A549 (cell line): Measurements from ENCODE around the gene TMEM255B. TPM values are rescaled to one million over a fixed set of nuclear protein-coding genes. Genes with fewer than 3 reads are reported as not detected.

Experiments used
- ATAC-seq, 2 experiments: fragments of 200-7000 bp in 1 of 2; fragments of >200 bp in 1 of 2; cut with Nextera tagmentation in 1 of 2; cut with Tn5 transposase in 1 of 2; 3 replicates each; pipeline versions ENCODE4 v1.8.0 to v1.9.1; 2018 to 2020; ENCODE audit warnings: mild to moderate bottlenecking in 1 of 2, moderate library complexity in 1 of 2
- CTCF ChIA-PET: fragments of 300-600 bp; sonication (Branson Sonifier 250); formaldehyde crosslinking; extraction: SDS; loops from one replicate; lab custom pipeline; 2021; ENCODE audit warnings: antibody characterized with exemption, inconsistent platforms; lab: Yijun Ruan, JAX
- POLR2A ChIA-PET: fragments of 350-600 bp; formaldehyde crosslinking; extraction: SDS; loops from one replicate; lab custom pipeline; 2021; ENCODE audit warnings: antibody characterized with exemption, inconsistent platforms; lab: Yijun Ruan, JAX
- DNase-seq, 2 experiments: peaks; one replicate each; pipeline versions ENCODE4 v3.0.0 to v3.0.0-alpha.2; 2011 to 2016; ENCODE audit warnings: low read depth in 1 of 2, low spot score in 1 of 2
- FAIRE-seq: peaks from 2 replicates; lab custom pipeline; 2011; peaks lifted over from hg19 to GRCh38; lab: Jason Lieb, UNC
- H3K27ac ChIP-seq, 2 experiments: fragments of >200 bp; sonication (Bioruptor Twin); formaldehyde crosslinking; 3 replicates each; pipeline ENCODE4 v1.5.1; 2016 to 2017
- H3K4me1 ChIP-seq: fragments of >200 bp; sonication (Bioruptor Twin); formaldehyde crosslinking; 3 replicates; pipeline ENCODE4 v1.6.1; 2016
- H3K4me2 ChIP-seq: fragments of >200 bp; sonication (Bioruptor Twin); formaldehyde crosslinking; 3 replicates; pipeline ENCODE4 v1.6.1; 2016
- H3K4me3 ChIP-seq: fragments of >200 bp; sonication (Bioruptor Twin); formaldehyde crosslinking; 3 replicates; pipeline ENCODE4 v1.5.1; 2016
- H3K9me3 ChIP-seq: fragments of >200 bp; sonication (Bioruptor Twin); formaldehyde crosslinking; 3 replicates; pipeline ENCODE4 v1.6.1; 2016
- ATOH8 ChIP-seq: fragments of 250-450 bp; sonication (Bioruptor Pico); IDR thresholded peaks from 2 replicates; pipeline ENCODE4 v1.5.0; 2020; ENCODE audit warnings: low read depth, mild to moderate bottlenecking, moderate library complexity
- BHLHE40 ChIP-seq: IDR thresholded peaks from 2 replicates; pipeline ENCODE4 v1.6.1; 2012; ENCODE audit warnings: low read depth, low read length, inconsistent platforms
- CEBPB ChIP-seq, 2 experiments: fragments of >200 bp in 1 of 2; sonication (Bioruptor Twin) in 1 of 2; formaldehyde crosslinking in 1 of 2; IDR thresholded peaks; 2 replicates each; pipeline ENCODE4 v1.6.1; 2012 to 2016
- CHD2 ChIP-seq: fragments of 150-350 bp; IDR thresholded peaks from 2 replicates; pipeline ENCODE4 v1.6.1; 2014; ENCODE audit warnings: low read length; ENCODE audit not compliant: partially characterized antibody
- EP300 ChIP-seq, 2 experiments: fragments of >200 bp; sonication (Bioruptor Twin); formaldehyde crosslinking; IDR thresholded peaks; 2 replicates in 1 of 2; 3 replicates in 1 of 2; pipeline ENCODE4 v1.6.1; 2016 to 2017
- ESRRA ChIP-seq: fragments of 150-350 bp; IDR thresholded peaks from 2 replicates; pipeline ENCODE4 v1.6.1; 2014; ENCODE audit warnings: mild to moderate bottlenecking, low read length, borderline replicate concordance
- FOSB ChIP-seq: fragments of 250-450 bp; sonication (Bioruptor Pico); IDR thresholded peaks from 2 replicates; pipeline ENCODE4 v1.5.0; 2020; ENCODE audit warnings: mild to moderate bottlenecking, moderate library complexity
- FOSL2 ChIP-seq, 2 experiments: fragments of 450-650 bp in 1 of 2; fragments of >200 bp in 1 of 2; sonication (Bioruptor Twin) in 1 of 2; formaldehyde crosslinking; IDR thresholded peaks; 2 replicates each; pipeline versions ENCODE4 v1.5.0 to v1.6.1; 2016 to 2020; ENCODE audit warnings: mild to moderate bottlenecking in 1 of 2, moderate library complexity in 1 of 2
- HDAC2 ChIP-seq: fragments of 200-600 bp; sonication (generic); IDR thresholded peaks from 2 replicates; pipeline ENCODE4 v1.6.1; 2016
- HMGXB4 ChIP-seq: fragments of 250-450 bp; sonication (Bioruptor Pico); IDR thresholded peaks from 2 replicates; pipeline ENCODE4 v1.5.0; 2021; ENCODE audit warnings: mild to moderate bottlenecking, moderate library complexity, borderline replicate concordance
- HOXB5 ChIP-seq: fragments of 250-450 bp; sonication (Bioruptor Pico); IDR thresholded peaks from 2 replicates; pipeline ENCODE4 v1.5.0; 2020; ENCODE audit warnings: mild to moderate bottlenecking, moderate library complexity
- JUN ChIP-seq, 2 experiments: fragments of >200 bp; sonication (Bioruptor Twin); formaldehyde crosslinking; IDR thresholded peaks; 2 replicates in 1 of 2; 3 replicates in 1 of 2; pipeline ENCODE4 v1.6.1; 2016 to 2017
- KDM1A ChIP-seq: fragments of 200-600 bp; sonication (generic); IDR thresholded peaks from 2 replicates; pipeline ENCODE4 v1.6.1; 2016; ENCODE audit warnings: low read depth, mild to moderate bottlenecking
- MYC ChIP-seq: IDR thresholded peaks from 2 replicates; pipeline ENCODE4 v1.6.1; 2012; ENCODE audit warnings: mild to moderate bottlenecking, inconsistent platforms, low read length, improper control_type of control experiment, borderline replicate concordance
- NFE2L2 ChIP-seq: fragments of 150-350 bp; conservative IDR thresholded peaks from 2 replicates; pipeline ENCODE4 v1.6.1; 2014; ENCODE audit warnings: low read length
- NR3C1 ChIP-seq: fragments of >200 bp; sonication (Bioruptor Twin); formaldehyde crosslinking; IDR thresholded peaks from 3 replicates; pipeline ENCODE4 v1.6.1; 2017
- PBX3 ChIP-seq: IDR thresholded peaks from 2 replicates; pipeline ENCODE4 v1.6.1; 2012
- PHF8 ChIP-seq: fragments of 200-600 bp; sonication (generic); IDR thresholded peaks from 2 replicates; pipeline ENCODE4 v1.6.1; 2016; ENCODE audit warnings: low read depth, mild to moderate bottlenecking, antibody characterized with exemption, moderate library complexity, borderline replicate concordance
- POLR2A ChIP-seq: IDR thresholded peaks from 2 replicates; pipeline ENCODE4 v1.6.1; 2012; ENCODE audit warnings: mild to moderate bottlenecking, low read length
- RAD21 ChIP-seq, 2 experiments: fragments of >200 bp in 1 of 2; sonication (Bioruptor Twin) in 1 of 2; formaldehyde crosslinking in 1 of 2; IDR thresholded peaks in 1 of 2; conservative IDR thresholded peaks in 1 of 2; 2 replicates in 1 of 2; 3 replicates in 1 of 2; pipeline ENCODE4 v1.6.1; 2012 to 2018; ENCODE audit warnings: inconsistent platforms in 1 of 2
- REST ChIP-seq: fragments of 200-600 bp; sonication (generic); IDR thresholded peaks from 2 replicates; pipeline ENCODE4 v1.6.1; 2016; ENCODE audit warnings: antibody characterized with exemption, mild to moderate bottlenecking, moderate library complexity
- RNF2 ChIP-seq: fragments of 200-600 bp; sonication (generic); IDR thresholded peaks from 2 replicates; pipeline ENCODE4 v1.6.1; 2016; ENCODE audit warnings: low read depth, mild to moderate bottlenecking, antibody characterized with exemption, moderate library complexity, borderline replicate concordance
- SREBF2 ChIP-seq: fragments of 450-650 bp; IDR thresholded peaks from 2 replicates; pipeline ENCODE4 v1.6.1; 2014; ENCODE audit warnings: mild to moderate bottlenecking, moderate library complexity
- TFCP2L1 ChIP-seq: fragments of 250-450 bp; sonication (Bioruptor Pico); IDR thresholded peaks from 2 replicates; pipeline ENCODE4 v1.5.0; 2021; ENCODE audit warnings: mild to moderate bottlenecking
- ZSCAN20 ChIP-seq: fragments of 250-450 bp; sonication (Bioruptor Pico); IDR thresholded peaks from 2 replicates; pipeline ENCODE4 v1.8.0; 2022; ENCODE audit warnings: mild to moderate bottlenecking, moderate library complexity
- WGBS: methylation state at CpG from one replicate; pipeline ENCODE4 v1.1.6; 2017; ENCODE audit errors: missing lambda C conversion rate; 5-methylcytosine and 5-hydroxymethylcytosine counted together
- polyA plus RNA-seq, 4 experiments: library from polyadenylated mRNA; depleted of rRNA in 3 of 4; stranded (reverse); fragments of >200 nt; fragmentation: RNase III in 1 of 4; extraction: RNeasy Plus Mini Kit Qiagen cat#74134 plus additional on column Dnase treatment in 1 of 4; gene quantifications; 2 replicates in 3 of 4; 3 replicates in 1 of 4; pipeline ENCODE4 v1.2.3, GENCODE V29; 2011 to 2017

TMEM255B gene
- polyA plus RNA-seq, 2 of the 4 experiments (the other 2 are of a cell fraction) = 0.54 to 1.1 TPM

- DNase-seq (no peak), FAIRE-seq (no peak), ATAC-seq (no peak)
- ChIA-PET CTCF (no interaction called here), POLR2A (no interaction called here)
- Histone ChIP-seq H3K4me1 (no peaks in the 10 kb centered on the region), H3K9me3 (no peaks in the 10 kb centered on the region), H3K4me3 (no peak overlapping the region), H3K27ac (no peak overlapping the region), H3K4me2 (no peak overlapping the region)
- TF ChIP-seq ATOH8 (CRISPR knock-in tag) = no peak
- 58% methylated on average over 14 of the region's 14 CpGs for WGBS
Observed at GRCh38 chr13:113782472-113782871, 23.4 kb downstream of the TMEM255B start.

GRCh38 chr13:113783200-113783881, 24.3 kb downstream of the TMEM255B start:
- ATAC-seq (no peak), FAIRE-seq (no peak), DNase-seq (no peak)
- no peak overlapping the region for H3K27ac ChIP-seq
- ChIA-PET CTCF (no interaction called here), POLR2A (no interaction called here)
- H3K4me1 ChIP-seq = no peaks in the 10 kb centered on the region
- H3K9me3 ChIP-seq = no peaks in the 10 kb centered on the region
- no peak overlapping the region for H3K4me2 ChIP-seq
- no peak overlapping the region for H3K4me3 ChIP-seq
- 52% methylated on average over 12 of the region's 12 CpGs for whole genome bisulfite sequencing
- TF ChIP-seq CEBPB (IDR thresholded peaks at IDR 0.05) = no peak
- TF ChIP-seq RAD21 (conservative IDR thresholded peaks at IDR 0.05 in 1 of 2, IDR thresholded peaks at IDR 0.05 in 1 of 2) = no peak
- TF ChIP-seq HMGXB4 (CRISPR knock-in tag) = no peak
- TF ChIP-seq KDM1A = no peak
- no peak for TF ChIP-seq HDAC2
- TF ChIP-seq PBX3 = no peak
- TF ChIP-seq EP300 (IDR thresholded peaks at IDR 0.05) = no peak
- TF ChIP-seq ATOH8 (CRISPR knock-in tag) = no peak
- TF ChIP-seq RNF2 = no peak
- no peak for TF ChIP-seq ZSCAN20 (CRISPR knock-in tag)
- TF ChIP-seq ESRRA = no peak
- TF ChIP-seq FOSL2 (IDR thresholded peaks at IDR 0.05) = no peak
- TF ChIP-seq FOSL2 (CRISPR knock-in tag; IDR thresholded peaks at IDR 0.05) = no peak
- TF ChIP-seq FOSB = no peak
- no peak for TF ChIP-seq PHF8

GRCh38 chr13:113783966-113784644, 25.1 kb downstream of the TMEM255B start:
- no peak overlapping the region for H3K27ac ChIP-seq
- no peak for ATAC-seq
- WGBS = 56% methylated on average over 10 of the region's 10 CpGs
- no peak overlapping the region for H3K4me3 ChIP-seq
- ChIA-PET POLR2A (no interaction called here), CTCF (no interaction called here)
- no peak for FAIRE-seq
- H3K4me1 ChIP-seq = no peaks in the 10 kb centered on the region
- no peak overlapping the region for H3K4me2 ChIP-seq
- H3K9me3 ChIP-seq = no peaks in the 10 kb centered on the region
- DNase-seq = no peak
- TF ChIP-seq NR3C1 (no peak), CHD2 (no peak), REST (no peak), RNF2 (no peak), TFCP2L1 (CRISPR knock-in tag) (no peak), HOXB5 (CRISPR knock-in tag) (no peak), JUN (IDR thresholded peaks at IDR 0.05) (no peak), FOSL2 (IDR thresholded peaks at IDR 0.05) (no peak), FOSL2 (CRISPR knock-in tag; IDR thresholded peaks at IDR 0.05) (no peak), SREBF2 (no peak), POLR2A (no peak), BHLHE40 (no peak), MYC (no peak), NFE2L2 (no peak)
